Fibroblast of upper back skin (primary cell): ENCODE data around the gene DOCK11.

Experiments
- DNase-seq: peaks from one replicate; pipeline ENCODE4 v3.0.0-alpha.2; 2013

The DOCK11 gene

DNA sequence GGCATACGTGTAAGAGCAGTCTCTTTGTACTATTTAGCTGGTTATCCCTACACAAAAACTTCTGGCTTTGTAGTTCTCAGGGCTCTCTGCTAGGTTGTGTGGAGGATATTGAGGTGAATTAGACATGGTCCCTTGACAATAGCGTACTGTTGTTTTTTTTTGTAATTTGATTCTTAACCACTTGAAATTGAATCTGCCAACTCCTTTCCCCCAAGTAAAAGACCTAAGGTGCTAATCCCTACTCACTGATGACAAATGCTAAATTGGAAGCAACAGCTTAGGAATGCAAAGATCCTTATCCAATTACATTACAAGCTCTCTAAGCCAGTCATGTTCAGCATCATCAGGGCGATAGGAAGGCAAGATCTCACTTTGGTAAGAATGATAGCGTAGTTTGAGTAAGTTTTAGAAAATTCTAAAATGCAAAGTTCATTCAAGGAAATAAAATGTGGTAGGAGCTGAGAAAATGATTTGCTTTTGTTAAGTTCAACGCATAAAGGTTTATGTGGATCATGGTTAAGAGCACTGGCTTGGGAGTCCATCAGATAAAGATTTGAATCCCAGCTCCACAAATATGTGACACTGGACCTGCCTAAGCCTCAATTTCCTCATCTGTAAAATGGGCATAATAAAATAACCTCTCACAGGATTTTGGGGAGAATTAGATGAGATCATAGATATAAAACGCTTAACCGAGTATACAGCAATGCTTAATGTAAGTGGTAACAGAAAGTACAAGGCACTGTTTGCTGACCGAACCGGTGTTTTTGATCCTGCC is 39.3 kb downstream of the DOCK11 start:
- DNase-seq = peak; percentile 54

DNA sequence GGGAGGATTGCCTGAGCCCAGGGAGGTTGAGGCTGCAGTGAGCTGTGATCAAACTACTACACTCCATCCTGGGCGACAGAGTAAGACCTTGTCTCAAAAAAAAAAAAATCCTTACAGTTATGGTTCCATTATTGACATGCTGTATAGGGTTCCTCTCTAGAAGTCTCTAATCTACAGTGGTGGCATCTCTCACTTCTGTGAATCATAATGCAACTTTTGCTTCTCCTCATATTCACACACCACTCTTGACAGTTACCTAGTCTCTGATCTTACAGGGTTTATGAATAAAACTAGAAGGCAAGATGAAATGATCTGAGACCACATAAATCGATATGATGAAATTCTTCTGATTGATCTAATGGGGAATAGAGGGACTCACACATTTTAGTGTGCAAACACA is 40.6 kb downstream of the DOCK11 start:
- no peak for DNase-seq

DNA sequence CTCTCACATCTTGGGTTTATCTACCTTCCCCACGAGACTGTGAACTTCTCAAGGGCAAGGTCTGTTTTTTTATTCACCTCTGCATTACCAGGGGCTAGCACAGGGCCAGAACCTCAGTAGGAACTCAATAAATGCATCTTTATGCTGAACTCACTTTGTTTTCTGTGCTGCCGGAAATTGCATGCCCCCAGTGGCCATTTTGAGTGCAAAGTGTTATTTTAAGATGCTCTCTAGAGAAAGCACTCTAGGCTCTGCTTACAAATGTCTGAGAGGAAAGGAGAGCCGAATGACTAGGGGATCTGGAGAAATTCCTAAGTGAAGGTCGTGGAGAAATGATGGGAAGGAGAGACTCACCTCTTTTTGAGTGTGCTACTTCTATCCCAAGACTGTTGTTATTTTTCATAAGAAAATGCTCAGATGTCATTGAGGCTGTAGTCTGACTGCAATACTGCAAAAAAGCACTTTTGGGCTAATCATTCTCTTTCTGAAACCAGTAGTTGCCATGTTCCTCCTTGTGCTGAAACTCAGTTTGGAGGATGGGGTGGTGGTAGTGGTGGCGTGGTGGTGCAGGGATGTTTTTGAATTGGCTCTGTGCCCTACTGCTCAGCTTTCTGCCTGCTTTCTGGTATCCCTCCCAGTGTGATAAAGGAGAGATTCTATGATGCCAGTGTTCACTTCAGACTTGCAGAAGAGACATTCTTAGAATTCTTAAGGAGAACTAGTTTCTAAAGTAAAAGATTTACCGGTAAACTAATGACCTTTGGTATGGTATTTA is 41.3 kb downstream of the DOCK11 start:
- peak; percentile 51 for DNase-seq

DNA sequence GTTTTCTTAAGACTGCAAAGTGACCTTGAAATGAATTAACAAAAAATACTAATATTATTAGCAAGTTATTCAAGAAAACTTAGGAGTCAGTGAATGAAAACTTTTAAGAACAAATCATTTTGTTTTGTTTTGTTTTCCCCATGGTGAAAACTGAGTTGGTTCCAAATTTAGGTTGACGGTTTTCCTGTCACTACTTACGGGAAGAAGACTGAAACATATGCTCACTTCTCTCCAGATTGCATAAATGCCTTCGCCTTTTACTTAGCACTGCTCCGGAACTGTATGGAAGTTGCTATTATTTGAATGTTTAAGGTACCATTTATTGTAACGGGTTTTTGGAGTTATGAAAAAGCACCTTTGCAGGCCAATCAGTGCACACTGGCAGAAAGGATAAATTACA is 42.8 kb downstream of the DOCK11 start:
- no peak for DNase-seq

DNA sequence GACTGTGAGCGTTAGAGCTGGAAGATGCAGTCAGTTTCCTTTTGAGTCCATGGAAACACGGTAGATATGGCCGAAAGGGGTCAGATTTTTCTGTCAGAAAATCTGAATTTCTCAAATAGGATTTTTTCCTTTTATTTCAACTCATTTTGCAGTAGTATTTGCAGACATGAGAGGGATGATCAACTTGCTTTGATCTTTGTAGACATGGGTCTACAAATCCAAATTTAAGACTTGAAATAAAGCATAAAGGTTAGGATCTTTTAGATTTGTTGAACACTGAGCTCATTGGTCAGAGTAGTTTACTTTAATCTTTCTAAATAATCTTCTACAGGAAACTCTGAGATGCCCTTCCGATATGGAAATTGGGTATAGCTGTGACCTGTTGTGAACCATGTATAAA is 44.7 kb downstream of the DOCK11 start:
- no peak for DNase-seq

DNA sequence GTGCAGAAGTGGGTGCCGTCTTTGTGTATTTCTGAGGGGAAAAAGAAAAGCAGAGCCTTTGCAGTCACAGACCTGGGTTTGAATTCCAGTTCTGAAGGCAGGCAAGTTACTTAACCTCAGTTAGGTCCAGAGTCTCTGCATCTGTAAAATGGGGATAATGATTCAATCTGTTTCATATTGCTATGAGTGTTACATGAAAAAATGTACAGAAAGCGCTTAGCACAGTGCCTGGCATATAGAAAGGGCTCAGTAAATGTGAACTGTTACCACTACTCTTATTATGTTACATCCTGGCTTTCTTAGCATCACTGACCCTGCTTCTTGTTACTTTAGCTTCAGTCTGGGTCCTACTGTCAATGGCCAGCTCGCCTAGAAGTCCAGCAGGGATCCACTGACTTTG is 45.9 kb downstream of the DOCK11 start:
- DNase-seq = no peak

DNA sequence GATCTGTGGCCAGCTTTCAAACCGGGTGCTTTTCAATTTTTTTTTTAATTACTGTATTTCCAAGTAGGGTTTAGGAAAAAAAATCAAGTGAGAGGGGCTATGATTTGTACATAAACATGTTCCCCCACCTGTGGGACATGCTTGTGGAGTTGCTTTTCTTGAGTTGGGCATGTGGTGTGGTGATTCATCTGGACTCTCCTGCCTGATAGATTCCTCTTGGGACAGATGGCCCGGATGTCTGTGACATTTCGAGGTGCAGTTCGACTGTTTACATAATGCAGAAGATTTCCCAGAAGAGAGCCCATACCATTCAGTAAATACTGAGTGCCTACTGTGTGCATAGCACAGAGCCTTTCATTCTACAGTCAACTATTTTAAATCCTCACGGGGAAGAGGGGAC is 49.9 kb downstream of the DOCK11 start:
- DNase-seq = peak; percentile 28

DNA sequence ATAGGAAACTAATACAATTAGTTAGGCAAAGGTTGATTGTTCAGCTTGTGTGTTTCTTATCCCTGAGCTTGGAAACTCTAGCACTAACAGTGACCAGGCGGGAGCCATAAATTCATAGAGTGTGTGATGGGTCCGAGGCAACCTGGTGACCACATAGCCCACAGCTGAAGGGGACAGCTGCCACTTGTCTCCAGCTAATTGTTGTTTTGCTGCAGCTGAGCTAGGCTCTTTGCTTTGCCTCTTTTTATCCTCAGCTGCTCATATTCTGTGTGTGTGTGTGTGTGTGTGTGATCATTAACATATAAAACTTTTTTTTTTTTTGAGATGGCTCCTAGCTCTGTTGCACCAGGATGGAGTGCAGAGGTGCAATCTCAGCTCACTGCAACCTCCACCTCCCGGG is 53.2 kb downstream of the DOCK11 start:
- DNase-seq = no peak

DNA sequence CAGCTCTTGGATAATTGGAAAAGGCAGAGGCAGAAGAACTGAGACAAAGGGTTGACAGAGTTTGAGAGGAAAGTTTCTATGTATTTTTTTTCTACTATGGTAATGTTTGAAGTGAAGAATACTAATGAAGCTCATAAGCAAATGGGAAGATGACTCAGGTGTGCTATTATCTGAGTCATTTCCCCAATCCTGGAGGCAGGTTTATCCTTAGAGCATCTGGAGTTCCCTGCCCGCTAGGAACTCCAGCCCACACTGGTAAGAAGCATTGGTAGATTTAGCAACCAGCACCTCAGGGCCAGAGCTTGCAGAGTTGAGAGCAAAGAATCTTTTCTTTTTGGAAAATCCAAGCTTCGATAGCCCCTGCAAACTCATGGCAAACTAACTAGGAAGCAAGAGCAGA is 55.2 kb downstream of the DOCK11 start:
- DNase-seq = no peak

DNA sequence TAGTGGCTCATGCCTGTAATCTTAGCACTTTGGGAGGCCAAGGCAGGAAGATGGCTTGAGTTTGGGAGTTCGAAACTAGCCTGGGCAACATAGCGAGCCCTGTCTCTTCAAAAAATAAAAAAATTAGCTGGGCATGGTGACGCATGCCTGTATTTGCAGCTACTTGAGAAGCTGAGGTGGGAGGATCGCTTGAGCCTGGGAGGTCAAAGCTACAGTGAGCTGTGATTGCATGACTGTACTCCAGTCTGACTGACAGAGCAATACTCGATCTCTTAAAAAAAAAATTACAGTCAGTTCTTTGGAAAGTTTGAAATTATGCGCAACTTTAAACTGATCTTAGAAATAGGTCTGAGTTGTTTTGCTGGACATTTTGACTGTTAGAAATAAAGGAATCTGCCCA is 55.8 kb downstream of the DOCK11 start:
- DNase-seq = no peak

DNA sequence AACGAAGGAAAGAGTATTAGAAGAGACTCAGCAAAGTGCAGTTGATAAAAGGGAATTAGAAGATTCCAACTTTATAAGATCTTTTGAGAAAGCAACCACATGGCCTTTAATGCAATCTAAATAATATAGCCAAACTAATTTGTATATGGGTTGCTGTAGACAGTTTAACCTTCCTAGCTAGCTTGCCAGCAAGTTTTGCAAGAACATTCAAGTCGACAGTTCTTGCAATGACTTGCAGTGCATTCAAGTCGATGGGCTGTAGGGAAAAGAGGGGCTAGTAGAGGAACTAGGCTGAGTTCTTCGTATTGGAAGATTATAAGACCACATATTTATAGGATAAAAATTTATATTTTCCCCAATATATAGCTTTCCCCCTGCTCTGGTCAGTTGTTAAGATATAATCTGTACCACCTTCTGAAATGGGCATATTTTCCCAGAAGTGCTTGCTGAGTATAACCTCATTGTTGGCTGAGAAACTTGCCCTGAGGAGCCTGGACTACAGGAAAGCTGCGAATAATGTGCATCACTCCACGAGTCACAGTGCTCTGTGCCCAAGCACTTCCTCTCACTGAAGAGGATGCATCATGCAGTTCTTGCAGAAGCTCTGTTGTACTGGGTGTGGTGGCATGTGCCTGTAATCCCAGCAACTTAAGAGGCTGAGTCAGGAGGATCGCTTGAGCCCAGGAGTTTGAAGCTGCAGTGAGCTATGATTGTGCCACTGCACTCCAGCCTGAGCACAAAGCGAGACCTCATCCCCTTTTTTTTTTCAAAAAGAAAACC is 56.7 kb downstream of the DOCK11 start:
- peak; percentile 48 for DNase-seq

DNA sequence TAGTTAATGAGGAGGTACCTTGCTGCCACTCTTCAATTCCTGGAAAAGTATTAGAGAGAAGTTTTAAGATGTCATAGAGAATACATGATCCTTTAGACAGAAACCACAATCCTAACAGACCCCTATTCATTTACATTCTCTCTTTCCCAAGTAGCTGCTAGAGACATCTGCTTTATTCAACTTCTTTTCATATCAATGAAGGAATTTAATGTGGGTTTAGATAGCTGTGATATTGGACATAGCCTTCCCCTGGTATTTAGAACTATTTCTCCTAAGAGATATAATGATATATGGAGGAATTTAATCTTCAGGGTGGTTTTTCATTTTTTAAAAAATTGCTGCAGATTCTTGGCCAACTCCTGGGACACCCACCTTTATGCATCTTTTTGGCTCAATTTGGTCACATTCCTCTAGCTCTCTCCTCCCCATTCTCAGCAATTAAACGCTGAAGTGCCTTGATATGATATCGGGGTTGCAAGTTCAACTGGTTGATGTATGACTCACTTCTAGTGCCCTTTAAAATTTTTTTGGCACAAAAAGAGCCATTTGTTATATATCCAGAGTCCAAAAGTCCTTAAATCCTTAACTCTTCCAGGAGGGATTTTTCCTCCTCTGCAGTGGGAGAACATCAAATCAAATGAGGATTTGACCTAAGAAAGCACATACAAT is 57.6 kb downstream of the DOCK11 start:
- DNase-seq = peak; percentile 51

DNA sequence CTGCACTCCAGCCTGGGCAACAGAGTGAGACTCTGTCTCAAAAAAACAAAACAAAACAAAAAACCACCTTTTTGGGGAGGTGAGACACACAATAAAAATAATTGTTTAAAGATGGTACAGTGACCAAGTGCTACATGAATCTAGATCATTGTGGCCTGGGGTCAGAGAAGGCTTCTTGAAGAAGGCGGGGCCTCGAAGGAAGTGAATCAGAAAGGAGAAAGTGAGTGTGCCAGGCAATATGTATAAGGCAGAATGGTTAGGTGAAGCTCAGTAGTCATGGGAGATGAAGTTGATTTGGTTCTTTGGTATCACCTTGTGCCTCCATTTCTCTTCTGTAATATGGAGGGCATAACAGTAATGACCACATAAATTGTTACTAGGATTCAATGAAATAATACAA is 58.9 kb downstream of the DOCK11 start:
- no peak for DNase-seq

DNA sequence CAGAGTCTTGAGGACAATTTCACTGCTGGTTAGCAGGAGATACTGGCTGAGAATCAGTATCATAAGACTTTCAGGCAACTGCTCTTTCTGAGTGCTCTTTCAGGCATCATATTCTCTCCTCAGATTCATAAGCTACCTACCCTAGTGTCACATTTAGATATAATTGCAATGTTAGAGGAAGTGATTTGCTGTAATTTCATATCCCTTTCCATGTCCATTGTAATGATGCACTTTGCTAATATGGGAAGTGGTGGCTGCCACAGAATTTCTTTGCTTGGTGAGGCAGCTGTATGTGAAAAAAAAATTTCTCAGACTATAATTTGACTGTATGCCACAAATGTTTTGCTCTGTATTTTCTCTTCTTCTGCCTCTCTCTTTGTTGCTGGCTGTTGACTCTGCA is 63.3 kb downstream of the DOCK11 start:
- no peak for DNase-seq

DNA sequence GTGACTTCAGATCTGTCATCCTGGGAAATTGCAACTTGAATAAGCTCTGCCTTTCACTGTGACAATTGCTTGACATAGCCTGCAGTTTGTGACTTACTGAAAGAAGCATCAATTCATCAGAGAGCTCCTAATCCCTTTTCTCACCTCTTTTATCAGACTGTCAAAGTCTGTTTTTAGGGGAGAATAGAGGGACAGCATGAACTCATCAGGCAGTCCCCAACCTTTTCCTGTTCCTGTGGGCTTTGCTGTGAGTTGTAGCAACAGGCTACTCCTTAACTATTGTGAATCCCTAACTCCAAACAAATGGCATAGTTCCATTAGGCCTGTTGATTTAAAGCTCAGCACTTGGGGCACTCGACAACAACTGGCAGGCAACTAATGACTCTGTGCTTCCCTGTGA is 64.9 kb downstream of the DOCK11 start:
- no peak for DNase-seq

DNA sequence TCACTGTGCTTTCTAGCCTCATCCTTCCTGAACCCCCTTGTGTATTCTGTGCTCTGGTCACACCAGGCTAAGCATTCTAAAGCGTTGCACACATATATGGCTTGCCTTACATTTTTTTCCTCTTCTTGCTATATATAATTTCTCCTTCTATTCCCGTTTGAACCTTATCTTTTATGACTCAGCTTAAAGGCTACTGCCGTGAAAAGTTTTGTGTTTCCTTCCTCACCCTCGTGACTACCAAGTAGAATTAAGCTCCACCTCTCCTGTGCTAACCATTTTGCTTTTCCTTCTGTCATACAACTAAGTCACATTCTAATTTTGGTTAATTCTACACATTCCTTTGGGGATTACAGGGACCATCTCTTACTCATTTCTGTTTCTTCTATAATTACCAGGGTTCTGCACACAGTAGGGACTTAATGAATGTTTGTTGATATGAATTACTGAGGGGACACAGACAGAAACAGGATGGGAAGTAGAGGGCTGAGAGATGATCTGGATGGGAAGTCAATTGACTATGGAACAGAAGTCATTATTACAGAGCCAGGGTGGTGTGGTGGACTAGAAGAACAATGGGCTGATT is 67.1 kb downstream of the DOCK11 start:
- no peak for DNase-seq

DNA sequence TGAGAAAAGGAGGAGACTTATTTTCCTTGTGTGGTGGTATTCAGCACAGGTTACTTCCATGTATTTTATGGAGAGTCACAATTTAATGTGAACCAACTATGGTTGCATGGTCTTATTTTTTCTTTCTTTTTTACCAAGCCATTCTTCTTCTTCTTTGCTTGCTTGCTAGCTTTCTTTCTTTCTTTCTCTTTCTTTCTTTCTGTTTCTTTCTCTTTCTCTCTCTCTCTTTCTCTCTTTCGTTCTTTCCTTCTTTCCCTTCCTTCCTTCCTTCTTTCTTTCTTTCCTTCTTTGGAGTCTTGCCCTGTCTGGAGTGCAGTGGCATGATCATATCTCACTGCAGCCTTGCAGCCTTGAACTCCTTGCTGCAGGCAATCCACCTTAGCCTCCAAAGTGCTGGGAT is 68.9 kb downstream of the DOCK11 start:
- no peak for DNase-seq

DNA sequence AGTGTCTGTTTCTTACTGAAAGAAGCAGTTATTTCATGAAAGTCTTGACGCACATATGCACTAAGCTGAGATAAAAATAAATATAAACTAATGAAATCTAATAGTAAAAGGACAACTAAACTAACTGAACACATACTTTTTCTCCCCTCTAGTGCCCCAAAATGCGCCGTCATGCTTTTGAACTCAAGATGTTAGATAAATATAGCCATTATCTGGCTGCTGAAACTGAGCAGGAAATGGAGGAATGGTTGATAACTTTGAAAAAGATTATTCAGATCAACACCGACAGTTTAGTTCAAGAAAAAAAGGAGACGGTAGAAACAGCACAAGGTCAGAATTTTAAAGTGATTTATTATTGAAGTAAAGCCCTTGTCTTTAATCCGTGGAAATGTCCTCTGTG is 70.2 kb downstream of the DOCK11 start:
- DNase-seq = no peak

DNA sequence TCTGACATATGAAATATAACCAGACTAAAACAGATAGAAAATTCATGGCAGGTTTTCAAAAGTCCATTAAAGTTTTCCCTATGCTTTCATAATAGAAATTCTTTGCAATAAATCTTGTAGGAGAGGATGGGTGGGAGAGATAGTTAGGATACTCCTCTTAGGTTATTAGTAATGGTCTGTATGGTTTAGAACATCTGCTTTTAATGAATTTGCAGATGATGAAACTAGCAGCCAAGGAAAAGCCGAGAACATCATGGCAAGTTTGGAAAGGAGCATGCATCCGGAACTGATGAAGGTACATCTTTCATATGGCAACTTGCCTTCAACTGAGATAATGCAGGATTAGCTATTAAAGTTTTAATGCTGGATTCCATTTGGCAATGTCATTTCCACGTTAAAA is 70.7 kb downstream of the DOCK11 start:
- peak; percentile 90 for DNase-seq

DNA sequence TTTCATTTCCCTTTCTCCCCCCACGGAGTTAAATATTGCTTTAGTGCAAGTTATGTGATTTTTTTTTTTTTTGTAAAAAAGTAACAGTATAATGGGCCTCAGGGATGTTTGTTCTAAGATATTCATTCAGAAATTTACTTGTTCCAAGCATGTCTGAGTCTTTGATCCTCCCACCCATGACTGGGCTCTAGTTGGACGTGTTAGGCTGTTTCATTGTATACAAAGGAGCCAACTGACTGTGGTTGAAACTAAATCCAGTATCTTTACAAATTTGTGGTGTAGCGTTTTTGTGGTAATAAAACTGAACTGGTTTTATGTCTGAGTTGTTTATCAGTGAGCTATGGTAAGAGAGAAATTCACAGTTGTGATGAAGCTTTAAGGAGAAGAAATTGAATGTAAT is 74.1 kb downstream of the DOCK11 start:
- DNase-seq = no peak

DNA sequence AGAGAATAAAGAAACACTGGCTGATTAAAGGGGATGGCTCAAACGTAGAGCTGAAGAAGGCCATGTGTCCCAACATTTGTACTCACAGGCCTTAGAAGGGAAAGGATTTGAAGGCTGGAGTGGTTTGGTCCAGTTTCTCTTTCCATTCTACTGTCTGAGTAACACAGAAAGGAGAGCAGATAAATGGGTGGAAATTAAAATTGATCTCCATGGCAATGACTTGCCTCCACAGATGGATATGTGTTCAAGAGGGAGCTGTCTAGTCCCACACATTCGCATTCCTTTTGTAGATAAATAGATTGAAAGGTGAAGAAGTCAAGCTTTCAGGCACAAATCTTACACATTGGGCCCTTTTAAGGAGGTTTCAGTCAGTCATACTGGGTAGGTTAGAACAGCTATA is 74.6 kb downstream of the DOCK11 start:
- no peak for DNase-seq

DNA sequence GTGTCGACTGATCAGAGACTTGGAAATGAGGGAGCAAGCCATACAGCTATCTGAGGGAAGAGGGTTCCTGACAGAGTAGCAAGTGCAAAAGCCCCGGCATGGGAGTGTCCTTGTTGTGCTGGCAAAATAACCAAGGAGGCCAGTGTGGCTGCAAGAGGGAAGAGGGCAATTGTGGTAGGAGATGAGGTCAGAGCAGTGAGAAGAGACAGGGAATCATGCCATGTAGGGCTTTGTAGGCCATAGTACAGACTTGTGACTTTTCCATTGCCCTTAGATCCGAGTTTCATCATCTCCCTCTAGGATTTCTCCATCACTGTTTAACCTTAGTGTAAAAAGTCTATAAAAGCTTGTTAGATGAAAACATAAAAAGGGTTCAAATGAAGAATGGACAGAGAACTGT is 76.2 kb downstream of the DOCK11 start:
- no peak for DNase-seq

DNA sequence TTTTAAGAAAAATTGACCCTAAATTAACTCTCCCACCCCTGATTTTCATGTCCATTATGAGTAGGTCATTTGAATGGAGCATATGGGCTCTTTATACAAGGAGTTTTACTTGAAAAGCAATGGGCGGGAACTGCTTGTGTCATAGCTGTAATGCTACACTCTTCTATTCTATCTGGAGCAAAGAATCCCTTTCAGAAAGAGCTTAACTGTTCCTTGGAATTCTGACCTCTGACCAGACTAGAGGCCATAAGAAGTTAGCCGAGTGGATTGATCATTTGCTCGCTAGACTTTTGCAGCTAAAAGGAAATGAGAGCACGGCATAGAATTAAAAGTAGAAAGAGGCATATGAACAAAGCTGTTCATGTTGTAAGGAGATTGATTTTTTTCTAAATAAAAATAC is 79.1 kb downstream of the DOCK11 start:
- no peak for DNase-seq
